HG02623 (cell line): ENCODE results near the gene RPL28.
A peak's percentile ranks its signal among the peaks of the same experiment; 100 is the strongest.

Experiments
- ATAC-seq: cut with Tn5 transposase; IDR thresholded peaks from one replicate; pipeline ENCODE4 v1.9.1; 2021; ENCODE audit warnings: moderate library complexity; ENCODE audit not compliant: unreplicated experiment

Gene RPL28

GRCh38 chr19:55385724-55386492, at the start of gene RPL28:
TSS of gene RPL28 (plus strand) at chr19:55385932. CDS start at chr19:55386358, 426 bp downstream.
- ATAC-seq: peak; percentile 57

- ATAC-seq: no peak
Observed at GRCh38 chr19:55336101-55336500, 49.6 kb upstream of the RPL28 start.

- ATAC-seq: peak; percentile 82
Observed at GRCh38 chr19:55339105-55339888, 46.4 kb upstream of the RPL28 start, which contains the start of gene KMT5C. TSS of gene KMT5C (plus strand) at chr19:55339876. CDS start at chr19:55341937, 2,061 bp downstream.

- ATAC-seq: no peak
Observed at GRCh38 chr19:55339889-55340783, 45.6 kb upstream of the RPL28 start.

- no peak for ATAC-seq
Observed at GRCh38 chr19:55340784-55341147, 45.0 kb upstream of the RPL28 start.

- no peak for ATAC-seq
Observed at GRCh38 chr19:55341171-55341588, 44.6 kb upstream of the RPL28 start.

- no peak for ATAC-seq
Observed at GRCh38 chr19:55341595-55342531, 43.9 kb upstream of the RPL28 start.

GRCh38 chr19:55344444-55344843, 41.3 kb upstream of the RPL28 start:
- ATAC-seq: no peak

- ATAC-seq: no peak
Observed at GRCh38 chr19:55345101-55345817, 40.5 kb upstream of the RPL28 start.

GRCh38 chr19:55345818-55346724, 39.7 kb upstream of the RPL28 start:
- no peak for ATAC-seq

GRCh38 chr19:55346725-55347441, 38.8 kb upstream of the RPL28 start:
- ATAC-seq: no peak

GRCh38 chr19:55347442-55348009, 38.2 kb upstream of the RPL28 start:
- no peak for ATAC-seq

- no peak for ATAC-seq
Observed at GRCh38 chr19:55348317-55349034, 37.3 kb upstream of the RPL28 start.

GRCh38 chr19:55350620-55351315, 35.0 kb upstream of the RPL28 start:
- ATAC-seq: no peak

GRCh38 chr19:55352040-55352439, 33.7 kb upstream of the RPL28 start:
- ATAC-seq: no peak

GRCh38 chr19:55352549-55353145, 33.1 kb upstream of the RPL28 start:
- ATAC-seq: no peak
